Loucy (cell line): ENCODE results near the gene SCYGR5.
"Not testable (repeated sequence)": the region's sequence is repeated elsewhere in the genome, so short reads cannot be mapped to it uniquely, and the experiment has no call there.

Experiments
- H2AFZ ChIP-seq: fragments of 200-600 bp; sonication (generic); 2 replicates; pipeline ENCODE4 v1.6.0; 2016; ENCODE audit warnings: antibody characterized with exemption, mild to moderate bottlenecking, low read length, moderate library complexity
- H3F3A ChIP-seq: fragments of 200-600 bp; 2 replicates; pipeline ENCODE4 v1.6.0; 2016; ENCODE audit warnings: antibody characterized with exemption, low read depth, mild to moderate bottlenecking
- H3K27me3 ChIP-seq: fragments of 200-600 bp; sonication (generic); 2 replicates; pipeline ENCODE4 v1.6.1; 2014; ENCODE audit warnings: low read length, mild to moderate bottlenecking; ENCODE audit not compliant: insufficient read depth, poor library complexity, severe bottlenecking
- H3K36me3 ChIP-seq: fragments of 200-600 bp; sonication (generic); 2 replicates; pipeline ENCODE4 v1.6.1; 2016; ENCODE audit warnings: low read length; ENCODE audit not compliant: insufficient read depth
- H3K4me1 ChIP-seq: fragments of 200-600 bp; sonication (generic); 2 replicates; pipeline ENCODE4 v1.5.1; 2014; ENCODE audit warnings: low read length, mild to moderate bottlenecking; ENCODE audit not compliant: insufficient read depth, poor library complexity, severe bottlenecking
- H3K4me2 ChIP-seq: fragments of 200-600 bp; sonication (generic); 2 replicates; pipeline ENCODE4 v1.6.0; 2014; ENCODE audit warnings: antibody characterized with exemption, low read length, low read depth, mild to moderate bottlenecking; ENCODE audit not compliant: poor library complexity, severe bottlenecking
- H3K4me3 ChIP-seq: fragments of 200-600 bp; sonication (generic); 2 replicates; pipeline ENCODE4 v1.5.1; 2014; ENCODE audit warnings: low read length, mild to moderate bottlenecking, mixed read lengths; ENCODE audit not compliant: poor library complexity, severe bottlenecking
- H3K79me2 ChIP-seq: fragments of 200-600 bp; sonication (generic); 2 replicates; pipeline ENCODE4 v1.6.1; 2014; ENCODE audit warnings: low read length; ENCODE audit not compliant: insufficient read depth
- H3K9ac ChIP-seq: fragments of 200-600 bp; sonication (generic); 2 replicates; pipeline ENCODE4 v1.6.0; 2014; ENCODE audit warnings: mild to moderate bottlenecking, low read depth, low read length, moderate library complexity; ENCODE audit not compliant: poor library complexity, severe bottlenecking
- H3K9me2 ChIP-seq: fragments of 200-600 bp; sonication (generic); replicated peaks from 2 replicates; pipeline ENCODE4 v1.6.1; 2016; ENCODE audit warnings: low read depth, low read length, mixed read lengths
- H3K9me3 ChIP-seq: fragments of 200-600 bp; sonication (generic); 2 replicates; pipeline ENCODE4 v1.6.1; 2014; ENCODE audit warnings: mild to moderate bottlenecking, antibody characterized with exemption, low read length, low read depth; ENCODE audit not compliant: insufficient read depth
- H4K20me1 ChIP-seq: fragments of 200-600 bp; sonication (generic); 2 replicates; pipeline ENCODE4 v1.6.0; 2014; ENCODE audit warnings: antibody characterized with exemption, low read length, mild to moderate bottlenecking; ENCODE audit not compliant: insufficient read depth, poor library complexity, severe bottlenecking
- EZH2phosphoT487 ChIP-seq: fragments of 200-600 bp; IDR thresholded peaks from 2 replicates; pipeline ENCODE4 v1.6.1; 2018; ENCODE audit warnings: antibody characterized with exemption, mild to moderate bottlenecking, moderate library complexity, borderline replicate concordance
- TF ChIP-seq, protein P1 (sequence below): fragments of 200-600 bp; sonication (generic); conservative IDR thresholded peaks from 2 replicates; pipeline ENCODE4 v1.5.1; 2014; ENCODE audit warnings: mild to moderate bottlenecking, antibody characterized with exemption, low read length

Gene SCYGR5

DNA sequence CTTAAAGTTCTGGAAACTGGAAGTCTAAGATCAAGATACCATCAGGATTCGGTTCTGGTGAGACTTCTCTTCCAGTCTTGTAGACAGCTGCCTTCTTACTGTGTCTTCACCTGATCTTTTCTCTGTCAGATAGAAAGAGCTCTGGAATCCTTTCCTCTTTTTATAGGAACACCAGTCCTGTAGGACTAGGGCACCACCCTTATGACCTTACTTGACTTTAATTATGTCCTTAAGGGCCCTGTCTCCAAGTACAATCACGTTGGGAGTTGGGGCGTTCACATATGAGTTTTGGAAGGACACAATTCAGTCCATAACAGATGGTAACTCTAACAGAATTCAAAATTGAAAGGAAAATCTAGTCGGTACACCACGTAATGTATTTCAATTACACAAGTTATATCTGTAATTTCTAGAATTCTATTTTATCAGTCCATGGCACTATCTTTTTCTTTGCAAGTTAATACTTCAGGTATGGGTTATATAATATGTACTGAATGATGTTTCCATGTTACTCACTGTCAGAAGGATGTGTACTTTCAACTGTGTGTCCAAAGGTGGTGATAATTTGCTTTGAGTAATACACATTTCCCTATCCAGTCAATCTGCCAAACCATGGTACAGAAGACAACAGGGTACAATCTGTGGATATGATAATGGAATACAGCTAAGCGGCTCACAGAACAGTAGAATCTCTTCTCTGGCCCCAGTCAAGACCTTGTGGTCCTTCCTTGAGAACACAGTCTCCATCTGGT is 1.2 kb upstream of the SCYGR5 start:
- TF ChIP-seq EZH2phosphoT487: no peak
- TF ChIP-seq, protein P1, sequence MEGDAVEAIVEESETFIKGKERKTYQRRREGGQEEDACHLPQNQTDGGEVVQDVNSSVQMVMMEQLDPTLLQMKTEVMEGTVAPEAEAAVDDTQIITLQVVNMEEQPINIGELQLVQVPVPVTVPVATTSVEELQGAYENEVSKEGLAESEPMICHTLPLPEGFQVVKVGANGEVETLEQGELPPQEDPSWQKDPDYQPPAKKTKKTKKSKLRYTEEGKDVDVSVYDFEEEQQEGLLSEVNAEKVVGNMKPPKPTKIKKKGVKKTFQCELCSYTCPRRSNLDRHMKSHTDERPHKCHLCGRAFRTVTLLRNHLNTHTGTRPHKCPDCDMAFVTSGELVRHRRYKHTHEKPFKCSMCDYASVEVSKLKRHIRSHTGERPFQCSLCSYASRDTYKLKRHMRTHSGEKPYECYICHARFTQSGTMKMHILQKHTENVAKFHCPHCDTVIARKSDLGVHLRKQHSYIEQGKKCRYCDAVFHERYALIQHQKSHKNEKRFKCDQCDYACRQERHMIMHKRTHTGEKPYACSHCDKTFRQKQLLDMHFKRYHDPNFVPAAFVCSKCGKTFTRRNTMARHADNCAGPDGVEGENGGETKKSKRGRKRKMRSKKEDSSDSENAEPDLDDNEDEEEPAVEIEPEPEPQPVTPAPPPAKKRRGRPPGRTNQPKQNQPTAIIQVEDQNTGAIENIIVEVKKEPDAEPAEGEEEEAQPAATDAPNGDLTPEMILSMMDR: no peak
- H3K79me2 ChIP-seq: no peaks in the 10 kb centered on the region
- no peaks in the 10 kb centered on the region for H3K27me3 ChIP-seq
- no peaks in the 10 kb centered on the region for H3K9me2 ChIP-seq
- H3K4me1 ChIP-seq: no peaks in the 10 kb centered on the region
- no peaks in the 10 kb centered on the region for H3K9me3 ChIP-seq
- no peak overlapping the region for H2AFZ ChIP-seq
- no peak overlapping the region for H3K4me2 ChIP-seq
- H4K20me1 ChIP-seq: no peaks in the 10 kb centered on the region
- H3K36me3 ChIP-seq: no peaks in the 10 kb centered on the region
- no peak overlapping the region for H3K4me3 ChIP-seq
- no peaks in the 10 kb centered on the region for H3F3A ChIP-seq
- no peak overlapping the region for H3K9ac ChIP-seq

DNA sequence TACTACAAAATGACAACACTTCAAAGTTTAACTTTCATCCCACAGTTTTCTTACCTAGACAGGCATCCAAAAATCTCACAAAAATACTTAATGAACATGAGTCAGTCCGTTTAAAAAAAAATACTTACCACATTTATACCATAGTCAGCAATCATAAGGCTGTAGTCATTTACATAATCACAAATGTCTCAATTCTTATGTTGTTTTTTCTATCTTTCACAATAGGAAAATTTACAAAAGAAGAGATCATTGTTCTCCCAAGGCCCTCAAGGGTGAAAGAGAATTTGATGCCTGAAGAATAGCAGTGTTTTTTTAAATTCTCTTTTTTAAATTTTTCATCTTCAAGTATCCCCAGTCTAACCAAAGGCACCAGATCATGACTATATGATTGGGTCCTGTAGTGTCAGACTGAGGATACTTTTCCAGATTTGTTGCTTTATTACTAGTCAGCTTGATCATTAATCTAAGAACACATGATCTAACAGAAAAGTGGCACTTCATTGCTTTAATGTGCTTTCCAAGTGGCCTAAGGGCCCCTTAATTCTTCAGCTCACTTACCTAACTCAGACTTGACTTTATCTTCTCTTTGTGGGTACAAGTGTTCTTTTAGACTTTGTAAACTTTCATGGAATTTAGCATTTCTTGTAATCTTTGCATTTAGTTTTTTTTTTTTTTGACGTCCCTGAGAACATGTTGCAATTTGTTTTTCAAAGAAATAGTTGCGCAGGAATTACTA is 4.7 kb downstream of the SCYGR5 start:
- no peak overlapping the region for H3K4me3 ChIP-seq
- H2AFZ ChIP-seq: no peak overlapping the region
- H3K9me3 ChIP-seq: no peaks in the 10 kb centered on the region
- TF ChIP-seq EZH2phosphoT487: no peak
- TF ChIP-seq, protein P1: no peak
- no peaks in the 10 kb centered on the region for H3K79me2 ChIP-seq
- H4K20me1 ChIP-seq: no peaks in the 10 kb centered on the region
- no peaks in the 10 kb centered on the region for H3F3A ChIP-seq
- H3K4me2 ChIP-seq: no peak overlapping the region
- H3K4me1 ChIP-seq: no peaks in the 10 kb centered on the region
- no peak overlapping the region for H3K9ac ChIP-seq
- no peaks in the 10 kb centered on the region for H3K27me3 ChIP-seq
- no peaks in the 10 kb centered on the region for H3K9me2 ChIP-seq
- no peaks in the 10 kb centered on the region for H3K36me3 ChIP-seq

DNA sequence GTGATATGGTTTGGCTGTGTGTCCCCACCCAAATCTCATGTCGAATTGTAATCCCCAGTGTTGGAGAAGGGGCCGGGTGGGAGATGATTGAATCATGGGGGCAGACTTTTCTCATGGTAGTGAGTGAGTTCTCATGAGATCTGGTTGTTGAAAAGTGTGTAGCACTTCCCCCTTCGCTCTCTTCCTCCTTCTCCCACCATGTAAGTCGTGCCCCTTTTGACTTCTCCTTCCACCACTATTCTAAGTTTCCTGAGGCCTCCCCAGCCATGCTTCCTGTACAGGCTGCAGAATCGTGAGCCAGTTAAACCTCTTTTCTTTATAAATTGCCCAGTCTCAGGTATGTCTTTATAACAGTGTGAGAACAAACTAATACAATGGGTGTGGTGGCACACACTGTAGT is 7.0 kb downstream of the SCYGR5 start:
- not testable (repeated sequence) for H3K4me1 ChIP-seq, H4K20me1 ChIP-seq, H3F3A ChIP-seq, H2AFZ ChIP-seq, H3K4me3 ChIP-seq, H3K79me2 ChIP-seq, H3K9ac ChIP-seq, H3K27me3 ChIP-seq, H3K9me2 ChIP-seq, H3K4me2 ChIP-seq, H3K9me3 ChIP-seq, H3K36me3 ChIP-seq
